Mesendoderm (in vitro differentiated cells): ENCODE measurements around the gene RNU1-2.
A peak's percentile ranks its signal among the peaks of the same experiment; 100 is the strongest.
"Not testable (repeated sequence)": the region's sequence is repeated elsewhere in the genome, so short reads cannot be mapped to it uniquely, and the experiment has no call there.

Experiments
- DNase-seq: peaks from one replicate; pipeline ENCODE4 v3.0.0; 2013
- H2AK5ac ChIP-seq: 2 replicates; pipeline ENCODE4 v1.6.1; 2013; ENCODE audit warnings: low read length, inconsistent platforms
- H2BK120ac ChIP-seq: 2 replicates; pipeline ENCODE4 v1.6.1; 2013; ENCODE audit warnings: low read depth, mild to moderate bottlenecking, low read length, moderate library complexity, mixed read lengths
- H2BK15ac ChIP-seq: replicated peaks from 2 replicates; pipeline ENCODE4 v1.6.1; 2013; ENCODE audit warnings: low read depth, mild to moderate bottlenecking, moderate library complexity
- H2BK5ac ChIP-seq: 2 replicates; pipeline ENCODE4 v1.6.1; 2013; ENCODE audit warnings: low read length, inconsistent platforms
- H3K18ac ChIP-seq: 2 replicates; pipeline ENCODE4 v1.6.1; 2013; ENCODE audit warnings: mild to moderate bottlenecking, low read length, mixed read lengths
- H3K23ac ChIP-seq: one replicate; pipeline ENCODE4 v1.6.1; 2013; ENCODE audit warnings: low read length
- H3K27ac ChIP-seq: 2 replicates; pipeline ENCODE4 v1.5.1; 2013; ENCODE audit warnings: low read depth, mild to moderate bottlenecking, inconsistent platforms, low read length, moderate library complexity
- H3K27me3 ChIP-seq: 2 replicates; pipeline ENCODE4 v1.6.1; 2013; ENCODE audit warnings: low read length, control low read depth, mild to moderate bottlenecking, inconsistent platforms; ENCODE audit not compliant: insufficient read depth, poor library complexity
- H3K36me3 ChIP-seq: 2 replicates; pipeline ENCODE4 v1.6.1; 2013; ENCODE audit warnings: low read length, inconsistent platforms; ENCODE audit not compliant: control insufficient read depth, insufficient read depth
- H3K4ac ChIP-seq: one replicate; pipeline ENCODE4 v1.6.1; 2013; ENCODE audit warnings: low read depth, mild to moderate bottlenecking, low read length, moderate library complexity
- H3K4me1 ChIP-seq: 2 replicates; pipeline ENCODE4 v1.6.1; 2013; ENCODE audit warnings: low read depth, low read length, inconsistent platforms; ENCODE audit not compliant: control insufficient read depth
- H3K4me2 ChIP-seq: 2 replicates; pipeline ENCODE4 v1.6.1; 2013; ENCODE audit warnings: low read length
- H3K4me3 ChIP-seq: 2 replicates; pipeline ENCODE4 v1.5.1; 2013; ENCODE audit warnings: mild to moderate bottlenecking, low read length
- H3K56ac ChIP-seq: one replicate; pipeline ENCODE4 v1.6.1; 2013; ENCODE audit warnings: low read length
- H3K79me1 ChIP-seq: 2 replicates; pipeline ENCODE4 v1.6.1; 2013; ENCODE audit warnings: low read length, inconsistent platforms
- H3K79me2 ChIP-seq: 2 replicates; pipeline ENCODE4 v1.6.1; 2013; ENCODE audit warnings: mild to moderate bottlenecking, low read length; ENCODE audit not compliant: control insufficient read depth, insufficient read depth
- H3K9ac ChIP-seq: 2 replicates; pipeline ENCODE4 v1.6.1; 2013; ENCODE audit warnings: low read length, inconsistent platforms
- H4K5ac ChIP-seq: one replicate; pipeline ENCODE4 v1.6.1; 2013; ENCODE audit warnings: low read length
- H4K8ac ChIP-seq: one replicate; pipeline ENCODE4 v1.6.1; 2013; ENCODE audit warnings: low read depth, mild to moderate bottlenecking, control low read depth, low read length, moderate library complexity
- WGBS: extraction: QIAGEN DNeasy Blood & Tissue Kit; methylation state at CpG from one replicate; pipeline ENCODE4 v1.1.7; 2013; ENCODE audit warnings: low lambda C conversion rate, missing lambda C conversion rate; ENCODE audit not compliant: insufficient coverage; ENCODE audit errors: extremely low coverage; 5-methylcytosine and 5-hydroxymethylcytosine counted together

The RNU1-2 gene

DNA sequence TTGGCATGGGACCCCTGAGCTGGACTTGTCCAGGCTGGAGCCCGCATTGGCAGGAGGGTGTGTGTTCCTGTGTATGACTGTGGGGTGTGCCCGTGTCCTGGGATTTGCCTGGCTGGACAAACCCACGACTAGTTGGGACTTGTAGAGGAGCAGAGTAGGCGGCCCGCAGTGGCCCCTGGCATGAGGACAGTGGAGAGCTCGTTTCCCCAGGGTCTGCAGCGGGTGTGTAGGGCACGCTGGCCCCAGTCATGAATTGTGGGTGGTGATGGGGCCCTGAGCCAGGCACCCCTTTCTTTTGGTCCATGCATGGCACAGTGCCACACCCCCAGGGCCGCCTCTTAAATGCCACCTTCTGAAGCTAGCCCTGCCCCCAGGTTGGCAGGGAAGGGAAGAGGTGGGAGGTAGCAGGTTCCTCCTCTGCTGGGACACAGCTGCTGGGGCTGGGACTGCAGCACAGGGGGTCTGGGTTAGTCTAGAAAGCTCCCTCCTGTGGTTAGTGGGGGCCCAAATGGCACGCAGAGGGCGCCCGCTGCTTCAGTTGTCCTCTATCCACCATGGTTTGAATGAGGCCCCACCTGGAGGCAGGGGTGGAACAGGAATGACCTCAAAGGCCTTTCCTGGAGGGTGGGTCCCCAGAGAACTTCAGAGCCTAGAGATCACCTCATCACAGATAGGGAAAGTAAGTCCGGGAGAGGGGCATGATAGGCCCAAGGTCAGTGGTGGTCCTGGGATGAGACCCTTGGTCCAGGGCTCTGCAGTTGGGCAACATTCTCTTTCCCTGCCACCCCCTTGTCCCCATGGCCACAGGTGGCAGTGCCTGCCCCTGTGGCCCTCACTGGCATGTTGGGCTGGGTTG lies 30.1 kb downstream of the RNU1-2 start:
- WGBS, result no CpG with 5 or more reads among the region's 13 CpGs
- Histone ChIP-seq H3K79me1 (peaks cover 3% of the 10 kb centered on the region), H3K4me1 (no peaks in the 10 kb centered on the region), H3K18ac (no peak overlapping the region), H3K4ac (no peak overlapping the region), H2AK5ac (no peak overlapping the region), H3K36me3 (no peaks in the 10 kb centered on the region), H3K56ac (no peak overlapping the region), H3K23ac (no peak overlapping the region), H2BK15ac (no peak overlapping the region), H3K4me3 (no peak overlapping the region), H3K9ac (no peak overlapping the region), H4K8ac (no peak overlapping the region), H2BK5ac (no peak overlapping the region), H3K79me2 (peaks cover 5% of the 10 kb centered on the region), H4K5ac (no peak overlapping the region), H3K4me2 (no peak overlapping the region), H2BK120ac (no peak overlapping the region), H3K27ac (no peak overlapping the region), H3K27me3 (no peaks in the 10 kb centered on the region)
- no peak for DNase-seq

DNA sequence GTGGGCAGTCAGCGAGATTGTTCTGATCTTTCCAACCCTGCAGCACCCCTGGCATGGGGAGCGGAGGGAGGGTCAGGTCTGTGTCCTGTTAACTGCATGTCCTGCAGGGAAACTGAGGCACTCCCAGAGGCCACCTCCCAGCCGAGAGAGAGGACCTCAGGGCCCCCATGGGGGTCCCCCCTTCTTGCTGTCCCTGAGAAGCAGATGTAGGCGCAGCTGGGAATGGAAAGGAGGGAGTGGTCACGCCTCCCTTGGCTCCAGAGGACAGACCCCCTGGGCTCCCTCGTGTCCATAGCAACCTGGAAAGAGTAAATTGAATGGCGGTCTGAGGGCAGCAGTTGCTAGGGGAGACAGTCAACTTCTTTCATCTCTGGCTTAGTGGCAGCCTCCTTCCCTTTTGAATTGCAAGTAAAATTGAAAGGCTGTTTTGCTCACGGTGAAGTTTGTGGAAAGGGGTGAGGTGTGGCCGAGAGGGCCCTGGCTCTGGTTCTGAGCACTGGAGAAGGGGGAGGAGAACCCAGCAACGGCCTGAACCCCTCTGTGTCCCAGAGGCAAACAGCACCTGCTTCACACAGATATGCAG lies 30.8 kb downstream of the RNU1-2 start:
- H3K9ac ChIP-seq, result no peak overlapping the region
- no peak overlapping the region for H3K4me2 ChIP-seq
- H3K4ac ChIP-seq, result no peak overlapping the region
- no peaks in the 10 kb centered on the region for H3K4me1 ChIP-seq
- H3K36me3 ChIP-seq, result no peaks in the 10 kb centered on the region
- no CpG with 5 or more reads among the region's 10 CpGs for WGBS
- no peak overlapping the region for H3K18ac ChIP-seq
- H2BK5ac ChIP-seq, result no peak overlapping the region
- H4K8ac ChIP-seq, result no peak overlapping the region
- no peak overlapping the region for H2AK5ac ChIP-seq
- H3K56ac ChIP-seq, result no peak overlapping the region
- H3K79me2 ChIP-seq, result peaks cover 5% of the 10 kb centered on the region
- H3K27ac ChIP-seq, result no peak overlapping the region
- H3K79me1 ChIP-seq, result peaks cover 3% of the 10 kb centered on the region
- H3K27me3 ChIP-seq, result no peaks in the 10 kb centered on the region
- H2BK120ac ChIP-seq, result no peak overlapping the region
- no peak overlapping the region for H4K5ac ChIP-seq
- no peak overlapping the region for H3K23ac ChIP-seq
- H2BK15ac ChIP-seq, result no peak overlapping the region
- H3K4me3 ChIP-seq, result no peak overlapping the region
- peak; percentile 72 for DNase-seq

DNA sequence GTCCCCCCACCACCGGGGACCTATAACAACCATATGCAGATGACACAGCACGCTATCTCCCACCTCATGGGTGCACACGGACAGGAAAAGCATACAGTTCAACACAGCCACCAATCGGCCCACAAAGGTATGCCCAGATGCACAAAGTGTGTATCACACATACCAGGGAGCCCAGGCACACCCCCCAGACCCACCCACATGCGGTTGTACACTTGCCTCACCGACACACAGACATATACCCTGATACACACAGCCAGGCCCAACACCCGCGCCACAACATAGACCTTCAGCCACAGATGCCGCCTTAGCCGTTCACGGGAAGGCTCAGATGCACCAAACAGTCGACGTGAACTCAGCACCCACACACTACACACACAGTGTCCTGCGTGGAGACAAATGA lies 31.5 kb downstream of the RNU1-2 start:
- no CpG with 5 or more reads among the region's 14 CpGs for WGBS

DNA sequence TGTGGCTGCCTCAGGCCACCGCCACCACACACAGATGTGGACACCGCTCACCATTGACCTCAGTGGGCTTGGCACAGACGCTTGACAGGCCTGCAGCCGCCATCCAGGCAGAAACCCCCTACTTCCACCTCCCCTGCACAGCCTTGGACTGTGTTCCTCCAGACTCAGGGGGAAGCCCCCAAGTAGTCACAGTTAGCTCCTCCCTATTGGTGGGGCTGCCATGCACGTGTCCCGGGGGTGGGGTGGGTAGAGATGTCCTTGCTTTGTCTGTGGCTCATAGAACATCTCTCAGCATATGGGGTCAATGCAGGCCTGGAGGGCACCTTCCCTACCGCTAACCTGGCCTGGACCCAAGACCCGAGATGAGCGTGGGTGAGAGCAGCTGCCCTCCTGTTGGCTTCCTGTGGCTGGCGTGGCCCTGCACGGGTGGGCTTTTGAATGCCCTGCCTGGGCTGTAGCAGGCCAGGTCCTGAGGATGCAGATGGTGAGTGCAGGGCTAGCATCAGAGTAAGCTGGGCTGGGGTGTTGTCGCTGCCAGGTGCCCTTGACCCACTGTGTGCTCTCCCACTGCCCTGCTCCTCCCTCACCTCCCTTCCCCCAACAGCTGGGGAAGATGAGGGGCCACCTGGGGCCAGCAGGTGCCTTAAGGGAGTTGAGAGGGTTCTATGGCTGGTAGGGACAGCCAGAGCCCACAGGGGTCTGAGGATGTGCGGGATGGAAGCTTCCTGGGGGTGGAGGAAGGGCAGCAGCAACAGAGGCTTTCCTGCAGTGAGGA lies 32.1 kb downstream of the RNU1-2 start:
- no peak overlapping the region for H2AK5ac ChIP-seq
- no CpG with 5 or more reads among the region's 13 CpGs for WGBS
- no peak overlapping the region for H3K9ac ChIP-seq
- no peaks in the 10 kb centered on the region for H3K27me3 ChIP-seq
- no peak overlapping the region for H3K27ac ChIP-seq
- H3K79me1 ChIP-seq, result no peaks in the 10 kb centered on the region
- no peak overlapping the region for H3K4ac ChIP-seq
- no peak for DNase-seq
- H3K4me1 ChIP-seq, result no peaks in the 10 kb centered on the region
- H4K5ac ChIP-seq, result no peak overlapping the region
- no peaks in the 10 kb centered on the region for H3K79me2 ChIP-seq
- H2BK15ac ChIP-seq, result no peak overlapping the region
- H3K56ac ChIP-seq, result no peak overlapping the region
- no peak overlapping the region for H3K4me2 ChIP-seq
- no peak overlapping the region for H4K8ac ChIP-seq
- no peak overlapping the region for H2BK120ac ChIP-seq
- H2BK5ac ChIP-seq, result no peak overlapping the region
- H3K36me3 ChIP-seq, result no peaks in the 10 kb centered on the region
- no peak overlapping the region for H3K23ac ChIP-seq
- H3K4me3 ChIP-seq, result no peak overlapping the region
- H3K18ac ChIP-seq, result no peak overlapping the region

More for the DNA sequence above, 31.5 kb downstream of the RNU1-2 start:
- no peak overlapping the region for H3K4me2 ChIP-seq
- H3K4ac ChIP-seq, result no peak overlapping the region
- H2BK15ac ChIP-seq, result no peak overlapping the region
- H3K36me3 ChIP-seq, result no peaks in the 10 kb centered on the region
- H2AK5ac ChIP-seq, result no peak overlapping the region
- no peaks in the 10 kb centered on the region for H3K27me3 ChIP-seq
- no peak for DNase-seq
- H4K8ac ChIP-seq, result no peak overlapping the region
- no peak overlapping the region for H3K9ac ChIP-seq
- no peak overlapping the region for H3K18ac ChIP-seq
- no peak overlapping the region for H3K4me3 ChIP-seq
- H3K56ac ChIP-seq, result no peak overlapping the region
- H2BK120ac ChIP-seq, result no peak overlapping the region
- H3K23ac ChIP-seq, result no peak overlapping the region
- peaks cover 1% of the 10 kb centered on the region for H3K79me2 ChIP-seq
- no peak overlapping the region for H4K5ac ChIP-seq
- no peaks in the 10 kb centered on the region for H3K4me1 ChIP-seq
- H3K79me1 ChIP-seq, result peaks cover under 1% of the 10 kb centered on the region
- no peak overlapping the region for H2BK5ac ChIP-seq
- no peak overlapping the region for H3K27ac ChIP-seq

DNA sequence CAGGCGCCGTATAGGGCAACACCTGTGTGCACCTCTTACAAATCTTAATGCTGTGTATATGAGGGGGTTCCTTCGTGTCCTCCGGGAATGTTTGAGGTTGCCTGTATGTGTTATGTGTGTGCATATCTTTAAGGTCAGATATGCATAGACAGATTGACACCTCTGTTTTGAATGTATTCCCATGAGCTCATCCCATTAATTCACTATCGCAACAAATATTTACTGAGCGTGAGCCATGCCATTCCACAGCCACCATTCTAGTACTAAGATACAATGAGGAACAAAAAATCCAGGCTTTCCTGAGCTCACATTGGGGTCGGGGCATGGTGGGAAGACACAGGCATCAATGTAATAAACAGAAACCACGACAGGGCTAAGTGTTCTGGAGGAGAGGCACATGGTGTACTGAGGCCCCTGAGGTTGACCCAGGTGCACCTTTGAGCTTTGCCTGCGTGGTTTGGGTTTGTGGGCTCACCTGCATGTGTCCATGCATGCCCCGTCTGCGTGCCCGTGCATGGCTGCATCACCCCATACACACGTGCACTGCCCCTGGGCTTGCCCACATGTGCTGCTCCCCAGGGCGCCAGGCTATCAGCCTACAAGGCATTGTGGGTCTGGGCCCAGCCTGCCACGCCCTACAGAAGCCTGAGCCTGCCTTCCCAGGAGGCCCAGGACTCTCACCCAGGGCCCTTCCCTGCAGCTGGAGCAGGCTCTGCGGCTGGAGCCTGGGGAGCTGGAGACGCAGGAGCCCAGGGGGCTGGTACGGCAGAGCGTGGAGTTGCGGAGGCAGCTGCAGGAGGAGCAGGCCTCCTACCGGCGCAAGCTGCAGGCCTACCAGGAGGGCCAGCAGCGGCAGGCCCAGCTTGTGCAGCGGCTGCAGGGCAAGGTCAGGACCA lies 33.6 kb downstream of the RNU1-2 start:
- H3K4ac ChIP-seq, H2BK120ac ChIP-seq, H3K56ac ChIP-seq, H3K27me3 ChIP-seq, H3K4me2 ChIP-seq, H2BK15ac ChIP-seq, H3K4me3 ChIP-seq, H3K79me2 ChIP-seq, H2BK5ac ChIP-seq, H3K27ac ChIP-seq, H3K79me1 ChIP-seq, H3K9ac ChIP-seq, H4K5ac ChIP-seq, H3K23ac ChIP-seq, H2AK5ac ChIP-seq, H3K36me3 ChIP-seq, H3K4me1 ChIP-seq, H4K8ac ChIP-seq, H3K18ac ChIP-seq, DNase-seq: not testable (repeated sequence)
- no CpG with 5 or more reads among the region's 24 CpGs for WGBS
